Glutamatergic neuron (in vitro differentiated cells): Measurements from ENCODE around the gene TIMP1. TPM values are rescaled to one million over a fixed set of nuclear protein-coding genes. Genes with fewer than 3 reads are reported as not detected.

Source experiments
- DNase-seq: peaks from one replicate; pipeline ENCODE4 v3.0.0; 2022
- H3K27ac Mint-ChIP-seq: one replicate; pipeline ENCODE4 v1.8.0; 2020; ENCODE audit warnings: mild to moderate bottlenecking, mixed read lengths, inconsistent platforms; ENCODE audit not compliant: unreplicated experiment
- H3K27me3 Mint-ChIP-seq: one replicate; pipeline ENCODE4 v1.8.0; 2020; ENCODE audit warnings: mild to moderate bottlenecking, moderate library complexity, mixed read lengths, inconsistent platforms; ENCODE audit not compliant: unreplicated experiment
- H3K36me3 Mint-ChIP-seq: one replicate; pipeline ENCODE4 v1.8.0; 2020; ENCODE audit warnings: mild to moderate bottlenecking, mixed read lengths, inconsistent platforms; ENCODE audit not compliant: unreplicated experiment
- H3K4me1 Mint-ChIP-seq: one replicate; pipeline ENCODE4 v1.8.0; 2020; ENCODE audit warnings: mild to moderate bottlenecking, low read depth, mixed read lengths, inconsistent platforms; ENCODE audit not compliant: unreplicated experiment
- H3K4me3 Mint-ChIP-seq: one replicate; pipeline ENCODE4 v1.8.0; 2020; ENCODE audit warnings: mild to moderate bottlenecking, mixed read lengths, inconsistent platforms; ENCODE audit not compliant: unreplicated experiment
- H3K9me3 Mint-ChIP-seq: one replicate; pipeline ENCODE4 v1.8.0; 2020; ENCODE audit warnings: mild to moderate bottlenecking, moderate library complexity, mixed read lengths, inconsistent platforms; ENCODE audit not compliant: unreplicated experiment
- total RNA-seq: library from RNA; stranded (reverse); fragmentation: NEBNext Ultra II Directional; extraction: Animal tissue kit (Norgen Biotek cat#: 25700); gene quantifications from one replicate; pipeline ENCODE4 v1.2.1, GENCODE V29; 2021; ENCODE audit not compliant: unreplicated experiment
- TF ChIP-seq, protein P1 (sequence below): fragments of 200-600 bp; sonication (generic); IDR thresholded peaks from one replicate; pipeline ENCODE4 v1.5.0; 2021; ENCODE audit not compliant: partially characterized antibody, unreplicated experiment

TIMP1 gene
- total RNA-seq, 1 donor from 2014 or later: 5.9 TPM

DNA sequence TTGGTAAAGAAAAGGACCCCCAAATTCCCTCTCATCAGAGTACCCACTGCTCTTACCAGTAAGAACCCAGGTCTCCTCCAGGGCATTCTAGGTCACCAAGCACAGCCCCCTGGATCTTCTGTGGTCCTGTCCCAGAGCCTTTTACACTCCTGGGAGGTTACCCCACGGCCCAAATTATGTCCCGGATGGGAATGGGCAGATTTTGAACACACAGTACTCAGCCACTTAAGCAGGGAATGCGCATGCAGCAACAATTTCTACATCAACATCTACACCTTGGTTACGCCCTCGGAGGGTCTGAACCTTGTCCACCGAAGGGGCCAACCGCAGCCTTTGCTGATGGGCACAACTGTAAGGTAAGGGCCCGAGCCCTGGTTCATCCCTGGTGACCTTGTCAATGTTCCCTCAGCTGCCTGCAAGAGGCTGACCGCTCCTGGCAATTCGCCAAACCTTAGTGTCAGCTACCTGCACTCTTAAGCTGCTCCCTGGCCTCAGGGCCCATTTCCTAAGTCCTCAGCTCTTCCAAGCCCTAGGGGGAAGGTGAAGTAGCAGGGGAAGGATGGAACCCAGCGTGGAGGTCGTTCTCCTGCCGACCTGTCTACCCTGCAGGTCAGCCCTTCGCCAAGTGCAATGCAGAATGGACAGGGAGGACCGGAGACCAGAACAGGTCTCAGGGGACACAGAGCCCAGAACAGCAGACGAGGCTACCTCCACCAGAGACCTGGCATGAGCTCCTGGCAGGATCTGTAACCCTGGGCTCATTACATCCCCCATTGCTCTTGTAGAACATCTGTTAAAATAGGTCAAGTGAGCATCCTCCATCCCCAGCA is 5.9 kb downstream of the TIMP1 start:
- H3K4me1 Mint-ChIP-seq: no peaks in the 10 kb centered on the region
- no peak for DNase-seq
- TF ChIP-seq, protein P1, sequence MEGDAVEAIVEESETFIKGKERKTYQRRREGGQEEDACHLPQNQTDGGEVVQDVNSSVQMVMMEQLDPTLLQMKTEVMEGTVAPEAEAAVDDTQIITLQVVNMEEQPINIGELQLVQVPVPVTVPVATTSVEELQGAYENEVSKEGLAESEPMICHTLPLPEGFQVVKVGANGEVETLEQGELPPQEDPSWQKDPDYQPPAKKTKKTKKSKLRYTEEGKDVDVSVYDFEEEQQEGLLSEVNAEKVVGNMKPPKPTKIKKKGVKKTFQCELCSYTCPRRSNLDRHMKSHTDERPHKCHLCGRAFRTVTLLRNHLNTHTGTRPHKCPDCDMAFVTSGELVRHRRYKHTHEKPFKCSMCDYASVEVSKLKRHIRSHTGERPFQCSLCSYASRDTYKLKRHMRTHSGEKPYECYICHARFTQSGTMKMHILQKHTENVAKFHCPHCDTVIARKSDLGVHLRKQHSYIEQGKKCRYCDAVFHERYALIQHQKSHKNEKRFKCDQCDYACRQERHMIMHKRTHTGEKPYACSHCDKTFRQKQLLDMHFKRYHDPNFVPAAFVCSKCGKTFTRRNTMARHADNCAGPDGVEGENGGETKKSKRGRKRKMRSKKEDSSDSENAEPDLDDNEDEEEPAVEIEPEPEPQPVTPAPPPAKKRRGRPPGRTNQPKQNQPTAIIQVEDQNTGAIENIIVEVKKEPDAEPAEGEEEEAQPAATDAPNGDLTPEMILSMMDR: no peak
- no peak overlapping the region for H3K27ac Mint-ChIP-seq
- no peaks in the 10 kb centered on the region for H3K36me3 Mint-ChIP-seq
- H3K9me3 Mint-ChIP-seq: peaks cover 3% of the 10 kb centered on the region
- peaks cover 2% of the 10 kb centered on the region for H3K27me3 Mint-ChIP-seq
- H3K4me3 Mint-ChIP-seq: no peak overlapping the region

DNA sequence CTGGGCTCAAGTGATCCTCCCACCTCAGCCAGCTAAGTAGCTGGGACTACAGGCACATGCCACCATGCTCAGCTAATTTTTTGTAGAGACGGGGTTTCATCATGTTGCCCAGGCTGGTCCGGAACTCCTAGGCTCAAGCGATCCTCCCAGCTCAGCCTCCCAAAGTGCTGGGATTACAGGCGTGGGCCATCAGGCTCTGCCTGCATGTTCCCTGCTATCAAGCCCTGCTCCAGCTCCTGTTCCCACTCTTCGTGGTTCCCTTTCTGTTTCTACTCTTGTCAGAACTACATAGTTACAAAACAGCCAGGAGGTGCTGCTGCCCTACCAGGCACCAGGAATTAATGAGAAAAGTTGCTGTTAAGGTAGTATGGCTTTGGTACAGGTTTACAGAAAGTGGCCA is 8.7 kb downstream of the TIMP1 start:
- H3K27ac Mint-ChIP-seq: no peak overlapping the region
- H3K4me3 Mint-ChIP-seq: no peak overlapping the region
- no peak for DNase-seq
- H3K9me3 Mint-ChIP-seq: no peaks in the 10 kb centered on the region
- TF ChIP-seq, protein P1: no peak
- no peaks in the 10 kb centered on the region for H3K4me1 Mint-ChIP-seq
- peaks cover 4% of the 10 kb centered on the region for H3K36me3 Mint-ChIP-seq
- no peaks in the 10 kb centered on the region for H3K27me3 Mint-ChIP-seq

DNA sequence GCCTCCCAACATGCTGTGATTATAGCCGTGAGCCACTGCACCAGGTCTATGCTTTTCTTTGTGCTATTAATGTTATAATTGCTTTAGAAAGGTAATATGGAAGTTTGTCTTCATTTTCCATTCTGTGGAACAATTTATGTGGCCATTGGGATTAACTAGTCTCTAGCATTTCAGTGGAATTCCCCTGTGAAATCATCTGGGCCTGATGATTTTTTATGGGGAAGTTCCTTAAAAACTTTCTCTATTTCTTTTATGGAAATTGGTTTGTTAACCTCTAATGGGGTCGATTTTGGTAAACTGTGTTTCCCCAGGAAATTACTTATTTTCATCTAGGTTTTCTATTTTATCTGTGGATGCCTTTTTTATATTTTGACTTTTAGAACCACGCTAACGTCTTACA is 11.3 kb downstream of the TIMP1 start:
- H3K4me1 Mint-ChIP-seq: no peaks in the 10 kb centered on the region
- H3K27me3 Mint-ChIP-seq: peaks cover 1% of the 10 kb centered on the region
- DNase-seq: no peak
- peaks cover 2% of the 10 kb centered on the region for H3K9me3 Mint-ChIP-seq
- H3K27ac Mint-ChIP-seq: no peak overlapping the region
- TF ChIP-seq, protein P1: no peak
- H3K4me3 Mint-ChIP-seq: no peak overlapping the region
- peaks cover 17% of the 10 kb centered on the region for H3K36me3 Mint-ChIP-seq

DNA sequence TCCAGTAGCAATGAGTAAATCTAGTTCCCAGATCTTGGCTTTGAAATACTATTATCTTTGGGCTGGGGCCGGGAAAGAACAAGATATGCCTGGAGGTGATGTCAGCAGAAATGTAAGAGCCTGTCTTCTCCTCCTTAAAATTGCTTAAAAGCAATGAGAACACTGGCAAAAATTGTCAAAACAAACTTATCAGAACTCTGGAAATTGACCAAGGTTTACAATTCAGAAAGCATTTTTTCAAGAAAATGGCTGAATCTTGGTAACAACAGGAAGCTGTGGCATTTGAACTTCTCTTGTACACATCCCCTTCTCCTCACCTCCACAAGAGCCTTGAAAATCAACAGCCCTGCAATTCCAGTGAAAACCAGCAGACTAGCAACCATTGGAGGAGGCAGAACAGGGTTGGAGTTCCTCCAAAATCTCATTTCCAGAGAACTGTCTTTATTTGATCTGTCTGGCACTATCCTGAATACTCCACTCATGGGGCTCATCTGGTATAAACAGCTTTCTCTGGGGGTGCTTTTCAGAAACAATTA is 13.5 kb downstream of the TIMP1 start:
- TF ChIP-seq, protein P1: no peak

DNA sequence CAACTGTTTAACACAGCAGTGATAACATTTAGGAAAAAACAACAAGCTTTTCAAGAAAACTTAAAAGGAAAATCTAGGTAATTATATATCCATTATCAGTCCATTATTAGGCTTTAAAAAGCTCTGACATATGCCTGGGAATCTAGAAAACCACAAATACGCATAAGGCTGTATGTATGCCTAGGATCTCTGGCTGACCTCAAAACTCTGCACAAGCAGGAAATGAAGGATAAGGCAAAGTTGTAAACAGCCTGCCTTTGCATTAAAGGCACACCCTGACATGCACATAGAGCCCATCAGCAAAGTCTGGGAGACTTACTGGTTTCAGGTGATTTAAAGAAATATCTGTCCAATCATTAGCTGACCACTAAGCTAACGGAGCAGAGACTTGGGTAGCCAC is 14.0 kb downstream of the TIMP1 start:
- Mint-ChIP-seq H3K36me3 (peaks cover 17% of the 10 kb centered on the region), H3K4me3 (no peak overlapping the region), H3K9me3 (peaks cover 2% of the 10 kb centered on the region), H3K27ac (no peak overlapping the region), H3K27me3 (peaks cover 1% of the 10 kb centered on the region), H3K4me1 (no peaks in the 10 kb centered on the region)
- no peak for DNase-seq
- TF ChIP-seq, protein P1: no peak

More for the DNA sequence above, 13.5 kb downstream of the TIMP1 start:
- H3K36me3 Mint-ChIP-seq: peaks cover 17% of the 10 kb centered on the region
- DNase-seq: no peak
- peaks cover 1% of the 10 kb centered on the region for H3K27me3 Mint-ChIP-seq
- peaks cover 2% of the 10 kb centered on the region for H3K9me3 Mint-ChIP-seq
- H3K4me3 Mint-ChIP-seq: no peak overlapping the region
- no peaks in the 10 kb centered on the region for H3K4me1 Mint-ChIP-seq
- H3K27ac Mint-ChIP-seq: no peak overlapping the region
